Measurements from ENCODE around the gene ZMYND8.

DNA sequence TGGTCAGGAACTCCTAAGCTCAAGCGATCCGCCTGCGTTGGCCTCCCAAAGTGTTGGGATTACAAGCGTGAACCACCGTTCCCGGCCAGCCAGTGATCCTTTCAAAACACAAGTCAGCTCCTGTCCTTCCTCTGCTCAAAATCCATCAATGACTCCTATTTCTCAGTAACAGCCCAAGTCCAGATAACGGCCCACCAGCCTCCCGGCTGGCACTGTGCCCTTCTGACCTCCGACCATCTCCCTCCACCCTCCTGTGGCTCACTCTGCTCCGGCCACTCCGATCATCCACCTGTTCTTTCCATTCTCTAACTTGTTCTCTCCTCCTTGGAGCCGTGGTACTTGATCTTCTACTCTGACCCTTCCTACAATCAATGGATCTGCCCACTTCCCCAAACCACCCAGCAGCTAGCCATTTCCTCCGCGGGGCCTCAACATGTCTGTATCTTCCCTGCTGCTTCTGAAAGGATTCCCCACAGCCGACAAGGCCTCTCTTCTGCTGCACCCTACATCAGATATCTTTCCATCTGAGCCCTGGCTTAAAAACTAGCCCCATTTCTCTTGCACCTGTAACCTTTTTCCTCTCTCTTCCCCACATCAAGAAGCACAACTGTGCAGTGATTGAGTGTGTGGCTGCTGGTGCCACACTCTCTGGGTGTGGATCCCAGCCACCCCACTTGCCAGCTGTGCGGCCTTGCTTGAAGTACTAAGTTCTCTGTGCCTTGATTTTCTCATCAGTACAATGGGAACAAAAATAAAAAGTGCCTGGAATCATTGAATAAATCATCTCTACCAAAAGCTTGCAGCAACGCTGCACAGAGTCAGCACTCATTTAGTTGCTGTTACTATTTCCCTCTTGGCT lies 6.1 kb upstream of the ZMYND8 start:
- TF ChIP-seq, protein P1, sequence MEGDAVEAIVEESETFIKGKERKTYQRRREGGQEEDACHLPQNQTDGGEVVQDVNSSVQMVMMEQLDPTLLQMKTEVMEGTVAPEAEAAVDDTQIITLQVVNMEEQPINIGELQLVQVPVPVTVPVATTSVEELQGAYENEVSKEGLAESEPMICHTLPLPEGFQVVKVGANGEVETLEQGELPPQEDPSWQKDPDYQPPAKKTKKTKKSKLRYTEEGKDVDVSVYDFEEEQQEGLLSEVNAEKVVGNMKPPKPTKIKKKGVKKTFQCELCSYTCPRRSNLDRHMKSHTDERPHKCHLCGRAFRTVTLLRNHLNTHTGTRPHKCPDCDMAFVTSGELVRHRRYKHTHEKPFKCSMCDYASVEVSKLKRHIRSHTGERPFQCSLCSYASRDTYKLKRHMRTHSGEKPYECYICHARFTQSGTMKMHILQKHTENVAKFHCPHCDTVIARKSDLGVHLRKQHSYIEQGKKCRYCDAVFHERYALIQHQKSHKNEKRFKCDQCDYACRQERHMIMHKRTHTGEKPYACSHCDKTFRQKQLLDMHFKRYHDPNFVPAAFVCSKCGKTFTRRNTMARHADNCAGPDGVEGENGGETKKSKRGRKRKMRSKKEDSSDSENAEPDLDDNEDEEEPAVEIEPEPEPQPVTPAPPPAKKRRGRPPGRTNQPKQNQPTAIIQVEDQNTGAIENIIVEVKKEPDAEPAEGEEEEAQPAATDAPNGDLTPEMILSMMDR (IDR thresholded peaks at IDR 0.05; ENCODE audit: low read length): no peak
- no peak for TF ChIP-seq EZH2 (optimal IDR thresholded peaks at IDR 0.05; ENCODE audit: low read depth, low read length)
